Hepatocyte (in vitro differentiated cells): ENCODE results near the gene TENM4. TPM values are rescaled to one million over a fixed set of nuclear protein-coding genes. Genes with fewer than 3 reads are reported as not detected.

Source experiments
- DNase-seq: peaks from one replicate; pipeline ENCODE4 v3.0.0-alpha.2; 2016; ENCODE audit warnings: low spot score
- H2AFZ ChIP-seq: fragments of 200-600 bp; sonication (generic); 2 replicates; pipeline ENCODE4 v1.6.0; 2016; ENCODE audit warnings: antibody characterized with exemption, mild to moderate bottlenecking
- H3K27ac ChIP-seq: fragments of 200-600 bp; sonication (generic); 2 replicates; pipeline ENCODE4 v1.5.1; 2016; ENCODE audit warnings: mild to moderate bottlenecking
- H3K27me3 ChIP-seq: fragments of 200-600 bp; sonication (generic); 2 replicates; pipeline ENCODE4 v1.6.1; 2016
- H3K36me3 ChIP-seq: fragments of 200-600 bp; sonication (generic); replicated peaks from 2 replicates; pipeline ENCODE4 v1.5.1; 2016; ENCODE audit warnings: low read depth; ENCODE audit not compliant: insufficient read depth
- H3K4me1 ChIP-seq: fragments of 200-600 bp; sonication (generic); 2 replicates; pipeline ENCODE4 v1.5.1; 2016; ENCODE audit warnings: mild to moderate bottlenecking, moderate library complexity; ENCODE audit not compliant: insufficient read depth
- H3K4me2 ChIP-seq: fragments of 200-600 bp; sonication (generic); 2 replicates; pipeline ENCODE4 v1.6.0; 2016
- H3K4me3 ChIP-seq: fragments of 200-600 bp; sonication (generic); 2 replicates; pipeline ENCODE4 v1.5.1; 2016; ENCODE audit warnings: mild to moderate bottlenecking
- H3K79me2 ChIP-seq: fragments of 200-600 bp; sonication (generic); 2 replicates; pipeline ENCODE4 v1.6.0; 2017; ENCODE audit warnings: mild to moderate bottlenecking
- H3K9me2 ChIP-seq: fragments of 200-600 bp; sonication (generic); replicated peaks from 2 replicates; pipeline ENCODE4 v1.6.0; 2017; ENCODE audit warnings: mild to moderate bottlenecking; ENCODE audit not compliant: insufficient read depth
- H3K9me3 ChIP-seq: fragments of 200-600 bp; sonication (generic); 2 replicates; pipeline ENCODE4 v1.5.1; 2016; ENCODE audit warnings: low read depth, mild to moderate bottlenecking
- H4K20me1 ChIP-seq: fragments of 200-600 bp; sonication (generic); 2 replicates; pipeline ENCODE4 v1.6.0; 2016; ENCODE audit warnings: mild to moderate bottlenecking; ENCODE audit not compliant: insufficient read depth, poor library complexity, severe bottlenecking
- CTCF ChIP-seq: fragments of 200-600 bp; sonication (generic); IDR thresholded peaks from 2 replicates; pipeline ENCODE4 v1.5.1; 2016; ENCODE audit warnings: antibody characterized with exemption, mild to moderate bottlenecking; ENCODE audit not compliant: poor library complexity
- EZH2 ChIP-seq: fragments of 200-600 bp; sonication (generic); IDR thresholded peaks from 2 replicates; pipeline ENCODE4 v1.6.1; 2016; ENCODE audit warnings: antibody characterized with exemption, mild to moderate bottlenecking, borderline replicate concordance
- EZH2phosphoT487 ChIP-seq: fragments of 200-600 bp; sonication (generic); IDR thresholded peaks from one replicate; pipeline ENCODE4 v1.6.1; 2018; ENCODE audit warnings: antibody characterized with exemption, mild to moderate bottlenecking, low read depth, moderate library complexity; ENCODE audit not compliant: unreplicated experiment, severe bottlenecking
- WGBS: methylation state at CpG from one replicate; pipeline ENCODE4 v1.1.6; 2016; ENCODE audit warnings: low lambda C conversion rate; ENCODE audit errors: missing lambda C conversion rate; 5-methylcytosine and 5-hydroxymethylcytosine counted together
- polyA plus RNA-seq: library from polyadenylated mRNA; unstranded; fragments of >200 nt; fragmentation: Nextera tagmentation; extraction: Ambion mirVana; gene quantifications from 2 replicates; pipeline ENCODE4 v1.2.1, GENCODE V29; 2016
- total RNA-seq: library from RNA; depleted of rRNA; stranded (reverse); fragments of >200 nt; gene quantifications from 2 replicates; pipeline ENCODE4 v1.2.3, GENCODE V29; 2014

The TENM4 gene
- total and polyA plus RNA-seq, 2 experiments from 2014 or later: 18.4 to 18.7 TPM

GRCh38 chr11:78967811-78968210, 473.0 kb downstream of the TENM4 start:
- Histone ChIP-seq H3K9me2 (no peaks in the 10 kb centered on the region), H3K9me3 (no peaks in the 10 kb centered on the region), H3K4me3 (no peak overlapping the region), H3K4me1 (peaks cover 3% of the 10 kb centered on the region), H3K27me3 (no peaks in the 10 kb centered on the region), H3K36me3 (no peaks in the 10 kb centered on the region), H3K79me2 (no peaks in the 10 kb centered on the region), H3K27ac (no peak overlapping the region), H2AFZ (no peak overlapping the region), H3K4me2 (no peak overlapping the region), H4K20me1 (no peaks in the 10 kb centered on the region)
- TF ChIP-seq EZH2phosphoT487 (no peak), EZH2 (no peak), CTCF (no peak)
- no peak for DNase-seq
- WGBS: 92% methylated on average over 3 of the region's 3 CpGs

- Histone ChIP-seq H2AFZ (no peak overlapping the region), H3K27me3 (no peaks in the 10 kb centered on the region), H3K9me2 (no peaks in the 10 kb centered on the region), H3K27ac (no peak overlapping the region), H4K20me1 (no peaks in the 10 kb centered on the region), H3K4me3 (no peak overlapping the region), H3K79me2 (no peaks in the 10 kb centered on the region), H3K4me1 (peaks cover 10% of the 10 kb centered on the region), H3K36me3 (no peaks in the 10 kb centered on the region), H3K4me2 (no peak overlapping the region), H3K9me3 (no peaks in the 10 kb centered on the region)
- no peak for TF ChIP-seq CTCF
- 45% methylated on average over 8 of the region's 8 CpGs for WGBS
- DNase-seq: no peak
These were observed 475.4 kb downstream of the TENM4 start for GRCh38 chr11:78965432-78965831.

- Histone ChIP-seq H3K4me3 (peak overlapping the region; percentile 4), H3K4me1 (peaks cover 12% of the 10 kb centered on the region), H3K9me2 (no peaks in the 10 kb centered on the region), H4K20me1 (no peaks in the 10 kb centered on the region), H3K9me3 (no peaks in the 10 kb centered on the region), H3K4me2 (peak overlapping the region; percentile 73), H2AFZ (peak overlapping the region; percentile 21), H3K79me2 (no peaks in the 10 kb centered on the region), H3K27ac (peak overlapping the region; percentile 56), H3K36me3 (no peaks in the 10 kb centered on the region), H3K27me3 (no peaks in the 10 kb centered on the region)
- TF ChIP-seq EZH2 (no peak), CTCF (no peak), EZH2phosphoT487 (no peak)
- 19% methylated on average over 35 of the region's 36 CpGs for WGBS
- peak; percentile 79 for DNase-seq
These were observed 478.7 kb downstream of the TENM4 start for GRCh38 chr11:78961937-78962701.
